HEK293 (cell line): ENCODE measurements around the gene SLF1.

Experiments used
- BCL11A ChIP-seq: fragments of 450-650 bp; formaldehyde crosslinking; IDR thresholded peaks from 2 replicates; pipeline ENCODE4 v1.5.1; 2016; ENCODE audit warnings: low read depth, missing biosample characterization, missing genetic modification characterization
- BCL6B ChIP-seq: fragments of 450-650 bp; formaldehyde crosslinking; IDR thresholded peaks from 2 replicates; pipeline ENCODE4 v1.5.1; 2017; ENCODE audit warnings: missing biosample characterization, missing genetic modification characterization
- CTCF ChIP-seq: fragments of 450-650 bp; formaldehyde crosslinking; IDR thresholded peaks from 2 replicates; pipeline ENCODE4 v1.5.1; 2016; ENCODE audit warnings: missing biosample characterization, missing genetic modification characterization
- EGR2 ChIP-seq: fragments of 450-650 bp; formaldehyde crosslinking; IDR thresholded peaks from 2 replicates; pipeline ENCODE4 v1.5.1; 2016; ENCODE audit warnings: low read depth, missing biosample characterization, missing genetic modification characterization
- KLF10 ChIP-seq: fragments of 450-650 bp; IDR thresholded peaks from 2 replicates; pipeline ENCODE4 v1.5.1; 2018; ENCODE audit warnings: missing biosample characterization, mild to moderate bottlenecking, missing genetic modification characterization
- TSHZ1 ChIP-seq: fragments of 450-650 bp; formaldehyde crosslinking; IDR thresholded peaks from 2 replicates; pipeline ENCODE4 v1.5.1; 2016; ENCODE audit warnings: missing biosample characterization, missing genetic modification characterization, borderline replicate concordance
- YY1 ChIP-seq: fragments of 450-650 bp; formaldehyde crosslinking; IDR thresholded peaks from 2 replicates; pipeline ENCODE4 v1.5.1; 2018; ENCODE audit warnings: missing biosample characterization, missing genetic modification characterization
- ZBTB1 ChIP-seq: fragments of 450-650 bp; formaldehyde crosslinking; IDR thresholded peaks from 2 replicates; pipeline ENCODE4 v1.5.1; 2016; ENCODE audit warnings: missing biosample characterization, missing genetic modification characterization
- ZNF302 ChIP-seq: fragments of 450-650 bp; formaldehyde crosslinking; IDR thresholded peaks from 2 replicates; pipeline ENCODE4 v1.5.1; 2016; ENCODE audit warnings: missing biosample characterization, missing genetic modification characterization, low read depth
- ZNF777 ChIP-seq: fragments of 450-650 bp; formaldehyde crosslinking; IDR thresholded peaks from 2 replicates; pipeline ENCODE4 v1.5.1; 2017; ENCODE audit warnings: missing biosample characterization, missing genetic modification characterization, borderline replicate concordance

GRCh38 chr5:94699562-94699961, 81.1 kb downstream of the SLF1 start:
- TF ChIP-seq CTCF (tag by site-specific recombination) = no peak
- no peak for TF ChIP-seq KLF10 (tag by site-specific recombination)
- no peak for TF ChIP-seq YY1 (tag by site-specific recombination)
- TF ChIP-seq TSHZ1 = no peak
- no peak for TF ChIP-seq ZBTB1 (tag by site-specific recombination)
- TF ChIP-seq EGR2 = no peak
- no peak for TF ChIP-seq BCL11A
- TF ChIP-seq BCL6B (tag by site-specific recombination) = no peak
- no peak for TF ChIP-seq ZNF302 (tag by site-specific recombination)
- TF ChIP-seq ZNF777 (tag by site-specific recombination) = no peak
